Heart left ventricle (tissue), 13 donors: ENCODE results near the gene KIAA0408.

ENCODE experiments used
- CTCF ChIP-seq, 12 donors: fragments of 200-600 bp; sonication (generic) in 4 of 12; IDR thresholded peaks; one replicate each; pipeline versions ENCODE4 v1.5.0 to v1.8.0; 2018 to 2022; ENCODE audit warnings: antibody characterized with exemption in 12 of 12, mild to moderate bottlenecking in 5 of 12
- POLR2A ChIP-seq, 2 donors: fragments of 450-650 bp; IDR thresholded peaks; one replicate each; pipeline ENCODE4 v1.6.1; 2017; ENCODE audit warnings: antibody characterized with exemption in 2 of 2, mild to moderate bottlenecking in 2 of 2, moderate library complexity in 2 of 2
- donor health status: ischemic (EF 13 %, LVEDD 7.1; RV severe dilation, severe dysfunction).
- donor health status: DM: no; HTN: yes; CAD: no.
- donor health status: DM: no; HTN: no; CAD: no.
- donor health status: ischemic (EF 25% LVEDD 6.9; RV normal size, moderate dysfunction).
- donor health status: ischemic (EF 25% LVEDD 5.7; RV mildly dilated, moderate dysfunction).
- donor health status: ischemic (EF 35%, LVEDD 5.7; RV mildly dilated, moderate dysfunction).
- donor health status: nonischemic (EF 11% LVEDD 7.7; RV severe dilation, severe dysfunction).
- donor health status: DM: yes; HTN: yes; CAD: no.
- donor health status: PGD.
- donor health status: ischemic (EF 29% LVEDD 5.4; RV normal size, mild dysfunction).
- donor health status: nonischemic (EF 23%, LVEDD 6.1; RV moderate dilation, normal function).

DNA sequence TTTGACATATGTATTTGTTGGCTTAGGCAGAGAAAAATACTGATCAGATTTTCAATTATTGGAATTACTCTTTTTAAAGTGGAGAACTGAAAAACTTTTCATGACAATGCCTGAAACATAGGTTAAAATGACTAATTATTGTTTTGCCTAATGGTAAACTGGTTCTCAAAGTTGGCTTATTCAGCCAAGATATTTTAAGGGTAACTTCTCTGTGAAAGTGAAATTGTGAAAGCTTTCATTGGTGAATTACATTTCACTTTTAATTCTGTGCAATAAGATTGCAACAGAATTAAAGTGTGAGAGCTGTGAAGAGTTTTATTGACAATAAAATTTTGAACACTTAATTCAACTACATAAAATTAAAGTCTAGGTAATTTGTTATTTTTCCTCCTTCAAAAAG, 24.5 kb downstream of the KIAA0408 start:
- TF ChIP-seq CTCF (IDR thresholded peaks at IDR 0.05) (no peak), POLR2A (IDR thresholded peaks at IDR 0.05) (no peak)
